PFSK-1 (cell line): ENCODE measurements around the gene RTN4IP1.

ENCODE experiments used
- FOXP2 ChIP-seq: optimal IDR thresholded peaks from 2 replicates; pipeline ENCODE3; 2011; ENCODE audit warnings: borderline replicate concordance, control low read depth, inconsistent platforms; ENCODE audit not compliant: insufficient read depth; ENCODE audit errors: extremely low read length, extremely low read depth
- POLR2AphosphoS5 ChIP-seq: IDR thresholded peaks from 2 replicates; pipeline ENCODE4 v1.6.1; 2012; ENCODE audit warnings: low read depth, mild to moderate bottlenecking, control low read depth, low read length, moderate library complexity
- SIN3A ChIP-seq: IDR thresholded peaks from 2 replicates; pipeline ENCODE4 v1.6.1; 2012; ENCODE audit warnings: mild to moderate bottlenecking, low read length, moderate library complexity, borderline replicate concordance; ENCODE audit not compliant: insufficient read depth
- TAF1 ChIP-seq: IDR thresholded peaks from 2 replicates; pipeline ENCODE4 v1.6.1; 2012; ENCODE audit warnings: low read length, control low read depth, borderline replicate concordance; ENCODE audit not compliant: insufficient read depth
- TF ChIP-seq, protein P1 (sequence below), 2 experiments: IDR thresholded peaks; 2 replicates each; pipeline versions ENCODE4 v1.6.1 to v1.8.0; 2011 to 2012; ENCODE audit warnings: low read depth in 2 of 2, low read length in 2 of 2, control low read depth in 1 of 2, inconsistent platforms in 1 of 2, mild to moderate bottlenecking in 1 of 2, moderate library complexity in 1 of 2; ENCODE audit not compliant: insufficient read depth in 1 of 2

The RTN4IP1 gene

DNA sequence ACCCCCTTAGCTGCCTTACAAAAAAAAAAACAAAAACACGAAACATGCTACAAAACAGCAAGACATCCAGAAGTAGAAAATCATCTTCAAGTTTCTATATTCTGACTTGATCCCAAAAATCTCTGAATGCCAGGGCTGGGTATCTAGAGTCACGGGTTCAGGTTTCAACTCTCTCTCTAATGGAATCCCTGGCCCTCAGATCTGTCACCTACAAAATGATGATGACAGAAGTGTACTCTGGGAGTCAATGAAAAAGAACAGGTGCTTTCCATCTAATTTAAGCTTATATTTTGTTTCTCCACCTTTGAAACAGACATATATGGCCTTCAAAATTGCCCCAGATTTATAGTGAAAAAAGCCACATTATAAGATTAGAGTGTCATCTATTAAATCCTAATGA is 18.3 kb downstream of the RTN4IP1 start:
- no peak for TF ChIP-seq SIN3A
- TF ChIP-seq, protein P1, sequence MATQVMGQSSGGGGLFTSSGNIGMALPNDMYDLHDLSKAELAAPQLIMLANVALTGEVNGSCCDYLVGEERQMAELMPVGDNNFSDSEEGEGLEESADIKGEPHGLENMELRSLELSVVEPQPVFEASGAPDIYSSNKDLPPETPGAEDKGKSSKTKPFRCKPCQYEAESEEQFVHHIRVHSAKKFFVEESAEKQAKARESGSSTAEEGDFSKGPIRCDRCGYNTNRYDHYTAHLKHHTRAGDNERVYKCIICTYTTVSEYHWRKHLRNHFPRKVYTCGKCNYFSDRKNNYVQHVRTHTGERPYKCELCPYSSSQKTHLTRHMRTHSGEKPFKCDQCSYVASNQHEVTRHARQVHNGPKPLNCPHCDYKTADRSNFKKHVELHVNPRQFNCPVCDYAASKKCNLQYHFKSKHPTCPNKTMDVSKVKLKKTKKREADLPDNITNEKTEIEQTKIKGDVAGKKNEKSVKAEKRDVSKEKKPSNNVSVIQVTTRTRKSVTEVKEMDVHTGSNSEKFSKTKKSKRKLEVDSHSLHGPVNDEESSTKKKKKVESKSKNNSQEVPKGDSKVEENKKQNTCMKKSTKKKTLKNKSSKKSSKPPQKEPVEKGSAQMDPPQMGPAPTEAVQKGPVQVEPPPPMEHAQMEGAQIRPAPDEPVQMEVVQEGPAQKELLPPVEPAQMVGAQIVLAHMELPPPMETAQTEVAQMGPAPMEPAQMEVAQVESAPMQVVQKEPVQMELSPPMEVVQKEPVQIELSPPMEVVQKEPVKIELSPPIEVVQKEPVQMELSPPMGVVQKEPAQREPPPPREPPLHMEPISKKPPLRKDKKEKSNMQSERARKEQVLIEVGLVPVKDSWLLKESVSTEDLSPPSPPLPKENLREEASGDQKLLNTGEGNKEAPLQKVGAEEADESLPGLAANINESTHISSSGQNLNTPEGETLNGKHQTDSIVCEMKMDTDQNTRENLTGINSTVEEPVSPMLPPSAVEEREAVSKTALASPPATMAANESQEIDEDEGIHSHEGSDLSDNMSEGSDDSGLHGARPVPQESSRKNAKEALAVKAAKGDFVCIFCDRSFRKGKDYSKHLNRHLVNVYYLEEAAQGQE (IDR thresholded peaks at IDR 0.05; ENCODE audit: insufficient read depth in 1 of 2, low read depth in 2 of 2, low read length in 2 of 2) = no peak
- TF ChIP-seq TAF1 = no peak
- TF ChIP-seq FOXP2 = no peak
- TF ChIP-seq POLR2AphosphoS5 = no peak

DNA sequence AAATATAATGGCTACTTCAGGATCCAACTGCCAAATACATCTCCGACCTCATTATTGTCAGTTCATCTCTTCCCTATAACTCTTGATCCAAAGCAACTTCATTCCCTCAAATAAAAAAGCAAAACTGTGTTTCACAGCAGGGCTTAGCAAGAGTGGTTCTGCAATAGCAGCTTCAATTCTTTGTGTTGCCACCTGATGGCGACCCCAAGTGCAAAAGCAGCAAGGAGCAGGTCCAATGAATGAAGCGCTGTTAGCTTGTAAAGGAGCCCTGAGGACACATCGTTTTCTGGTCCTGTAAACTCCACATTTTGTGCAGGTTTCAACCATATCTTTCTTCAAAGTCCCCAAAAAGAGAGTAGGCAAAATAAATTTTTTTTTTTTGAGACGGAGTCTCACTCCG is 19.6 kb downstream of the RTN4IP1 start:
- no peak for TF ChIP-seq TAF1
- no peak for TF ChIP-seq POLR2AphosphoS5
- TF ChIP-seq SIN3A = no peak
- TF ChIP-seq, protein P1 (IDR thresholded peaks at IDR 0.05; ENCODE audit: insufficient read depth in 1 of 2, low read depth in 2 of 2, low read length in 2 of 2) = no peak
- TF ChIP-seq FOXP2 = no peak

DNA sequence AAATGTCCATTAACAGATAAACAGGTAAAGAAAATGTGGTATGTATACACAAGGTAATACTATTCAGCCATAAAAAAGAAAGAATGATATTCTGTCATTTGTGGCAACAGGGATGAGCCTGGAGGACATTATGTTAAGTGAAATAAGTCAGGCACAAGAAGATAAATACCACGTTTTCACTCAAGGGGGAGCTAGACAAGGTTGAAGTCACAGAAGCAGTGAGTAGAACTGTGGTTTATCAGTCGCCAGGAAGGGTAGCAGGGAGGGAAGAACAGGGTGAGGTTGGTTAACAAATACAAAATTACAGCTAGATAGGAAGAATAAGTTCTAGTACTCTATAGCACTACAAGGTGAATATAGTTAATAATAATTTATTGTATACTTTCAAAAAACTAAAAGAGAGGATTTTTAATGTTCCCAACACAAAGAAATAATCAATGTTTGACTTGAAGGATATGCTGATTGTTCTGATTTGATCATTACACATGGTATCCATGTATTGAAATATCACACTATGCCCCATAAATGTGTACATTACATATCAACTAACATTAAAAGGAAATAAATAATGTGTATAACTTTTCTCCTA is 21.1 kb downstream of the RTN4IP1 start:
- TF ChIP-seq POLR2AphosphoS5 (no peak), FOXP2 (no peak), TAF1 (no peak), SIN3A (no peak)
- TF ChIP-seq, protein P1 (IDR thresholded peaks at IDR 0.05; ENCODE audit: insufficient read depth in 1 of 2, low read depth in 2 of 2, low read length in 2 of 2) = no peak

DNA sequence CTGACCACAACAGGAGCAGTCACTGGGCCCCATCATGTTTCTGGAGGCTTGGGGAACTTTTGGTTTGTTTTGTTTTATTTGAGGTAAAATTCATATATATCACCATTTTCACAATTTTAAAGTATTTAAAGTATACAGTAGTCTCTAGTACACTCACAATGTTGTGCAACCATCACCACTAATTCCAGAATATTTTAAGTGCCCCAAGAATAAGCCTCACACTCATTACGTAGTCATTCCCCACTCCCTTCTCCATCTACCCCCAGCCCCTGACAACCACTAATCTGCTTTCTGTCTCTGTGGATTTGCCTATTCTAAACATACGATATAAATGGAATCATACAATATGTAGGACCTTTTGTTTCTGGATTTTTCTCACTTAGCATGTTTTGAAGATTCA is 29.0 kb downstream of the RTN4IP1 start:
- TF ChIP-seq POLR2AphosphoS5 = no peak
- TF ChIP-seq, protein P1 (IDR thresholded peaks at IDR 0.05; ENCODE audit: insufficient read depth in 1 of 2, low read depth in 2 of 2, low read length in 2 of 2) = no peak
- no peak for TF ChIP-seq SIN3A
- TF ChIP-seq FOXP2 = no peak
- TF ChIP-seq TAF1 = no peak

DNA sequence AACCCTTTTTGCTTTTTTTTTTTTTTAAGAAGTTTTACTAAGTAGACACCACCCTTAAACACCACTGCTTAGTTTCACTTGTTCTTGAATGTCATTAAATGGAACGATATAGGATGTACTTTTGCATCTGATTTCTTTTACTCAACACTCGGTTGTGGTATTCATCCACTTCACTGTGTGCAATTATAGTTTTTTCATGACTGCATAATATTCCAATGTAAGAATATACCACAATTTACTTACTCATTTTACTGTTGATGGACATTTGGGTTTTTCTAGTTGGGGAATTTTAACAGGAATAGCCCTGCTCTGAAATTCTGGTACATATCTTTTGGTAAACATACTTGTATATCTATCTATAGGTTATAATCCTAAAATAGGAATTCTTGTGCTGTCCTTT is 29.9 kb downstream of the RTN4IP1 start:
- TF ChIP-seq FOXP2 (no peak), TAF1 (no peak), POLR2AphosphoS5 (no peak), SIN3A (no peak)
- TF ChIP-seq, protein P1 (IDR thresholded peaks at IDR 0.05; ENCODE audit: insufficient read depth in 1 of 2, low read depth in 2 of 2, low read length in 2 of 2) = no peak
